Measurements from ENCODE around the gene KY. TPM values are rescaled to one million over a fixed set of nuclear protein-coding genes. Genes with fewer than 3 reads are reported as not detected.

The KY gene
- polyA plus RNA-seq, 2 of the 4 experiments (the other 2 are of a cell fraction): 0.04 to 0.05 TPM

GRCh38 chr3:134643150-134643675 lies 7.6 kb downstream of the KY start:
- Histone ChIP-seq H3K4me2 (no peak overlapping the region), H3K4me1 (no peaks in the 10 kb centered on the region), H3K9me3 (no peaks in the 10 kb centered on the region), H3K27ac (no peak overlapping the region), H3K4me3 (no peak overlapping the region)
- ATAC-seq (no peak), DNase-seq (ENCODE audit: low read depth in 1 of 2, low spot score in 1 of 2) (no peak), FAIRE-seq (no peak)
- ChIA-PET POLR2A (no interaction called here), CTCF (no interaction called here)
- TF ChIP-seq EHMT2 (IDR thresholded peaks at IDR 0.05; ENCODE audit: low read depth) (no peak), ZSCAN20 (CRISPR knock-in tag; IDR thresholded peaks at IDR 0.05) (no peak), RCOR1 (IDR thresholded peaks at IDR 0.05; ENCODE audit: low read depth, low read length) (no peak), FOSL2 (IDR thresholded peaks at IDR 0.05) (no peak), FOSL2 (CRISPR knock-in tag; IDR thresholded peaks at IDR 0.05) (no peak)
- WGBS (ENCODE audit: missing lambda C conversion rate): 70% methylated on average over 4 of the region's 8 CpGs

GRCh38 chr3:134642445-134643149 lies 8.2 kb downstream of the KY start:
- no peak for FAIRE-seq
- CTCF ChIA-PET: no interaction called here

GRCh38 chr3:134641671-134642300 lies 9.0 kb downstream of the KY start:
- ATAC-seq: no peak
- Histone ChIP-seq H3K4me3 (no peak overlapping the region), H3K9me3 (no peaks in the 10 kb centered on the region), H3K4me1 (no peaks in the 10 kb centered on the region), H3K4me2 (no peak overlapping the region), H3K27ac (no peak overlapping the region)
- DNase-seq (ENCODE audit: low read depth in 1 of 2, low spot score in 1 of 2): no peak
- 58% methylated on average over 4 of the region's 4 CpGs for WGBS (ENCODE audit: missing lambda C conversion rate)
- no peak for FAIRE-seq
- POLR2A ChIA-PET: no interaction called here
- CTCF ChIA-PET: interaction anchor here (1.8 kb wide), 1 partner anchor 37 kb away, joined by 3 read pairs; no protein-coding TSS in a partner anchor
- no peak for TF ChIP-seq MAX (IDR thresholded peaks at IDR 0.05)
- no peak for TF ChIP-seq PHF8 (IDR thresholded peaks at IDR 0.05; ENCODE audit: borderline replicate concordance, low read depth)
- no peak for TF ChIP-seq TFCP2L1 (CRISPR knock-in tag; IDR thresholded peaks at IDR 0.05)
- no peak for TF ChIP-seq SMC3 (IDR thresholded peaks at IDR 0.05)
- no peak for TF ChIP-seq HOXB13 (CRISPR knock-in tag; IDR thresholded peaks at IDR 0.05; ENCODE audit: low read depth)
- TF ChIP-seq NFE2L2 (conservative IDR thresholded peaks at IDR 0.05; ENCODE audit: low read length): no peak
- TF ChIP-seq CEBPB (IDR thresholded peaks at IDR 0.05): no peak
- TF ChIP-seq RNF2 (IDR thresholded peaks at IDR 0.05; ENCODE audit: borderline replicate concordance, low read depth): no peak
- no peak for TF ChIP-seq ESRRA (IDR thresholded peaks at IDR 0.05; ENCODE audit: borderline replicate concordance, low read length)
- TF ChIP-seq MAFK (IDR thresholded peaks at IDR 0.05; ENCODE audit: partially characterized antibody): no peak
- TF ChIP-seq ELK1 (IDR thresholded peaks at IDR 0.05; ENCODE audit: low read depth, low read length): no peak
- no peak for TF ChIP-seq RAD21 (conservative IDR thresholded peaks at IDR 0.05 in 1 of 2, IDR thresholded peaks at IDR 0.05 in 1 of 2)
- TF ChIP-seq GATA3 (IDR thresholded peaks at IDR 0.05; ENCODE audit: borderline replicate concordance): no peak
- TF ChIP-seq NPAS2 (CRISPR knock-in tag; IDR thresholded peaks at IDR 0.05; ENCODE audit: borderline replicate concordance): no peak
- TF ChIP-seq PBX3 (IDR thresholded peaks at IDR 0.05): no peak

More at GRCh38 chr3:134642445-134643149, 8.2 kb downstream of the KY start:
- Histone ChIP-seq H3K4me1 (no peaks in the 10 kb centered on the region), H3K4me3 (no peak overlapping the region), H3K9me3 (no peaks in the 10 kb centered on the region), H3K4me2 (no peak overlapping the region), H3K27ac (no peak overlapping the region)
- TF ChIP-seq TP53 (CRISPR knock-in tag; IDR thresholded peaks at IDR 0.05): no peak
- TF ChIP-seq E2F6 (IDR thresholded peaks at IDR 0.05; ENCODE audit: borderline replicate concordance, low read depth): no peak
- no peak for TF ChIP-seq HES2 (IDR thresholded peaks at IDR 0.05)
- no peak for TF ChIP-seq CEBPB (IDR thresholded peaks at IDR 0.05)
- TF ChIP-seq RFX5 (IDR thresholded peaks at IDR 0.05): no peak
- no peak for TF ChIP-seq RARB (CRISPR knock-in tag; IDR thresholded peaks at IDR 0.05)
- TF ChIP-seq SREBF2 (IDR thresholded peaks at IDR 0.05): no peak
- TF ChIP-seq POLR2A (IDR thresholded peaks at IDR 0.05; ENCODE audit: low read length): no peak
- no peak for TF ChIP-seq KDM1A (IDR thresholded peaks at IDR 0.05; ENCODE audit: low read depth)
- no peak for TF ChIP-seq PHF8 (IDR thresholded peaks at IDR 0.05; ENCODE audit: borderline replicate concordance, low read depth)
- no peak for TF ChIP-seq ATOH8 (CRISPR knock-in tag; IDR thresholded peaks at IDR 0.05; ENCODE audit: low read depth)
- no peak for TF ChIP-seq GATA3 (IDR thresholded peaks at IDR 0.05; ENCODE audit: borderline replicate concordance)
- no peak for TF ChIP-seq CHD4 (IDR thresholded peaks at IDR 0.05; ENCODE audit: borderline replicate concordance)
- no peak for TF ChIP-seq RAD21 (conservative IDR thresholded peaks at IDR 0.05 in 1 of 2, IDR thresholded peaks at IDR 0.05 in 1 of 2)
- TF ChIP-seq NFE2L2 (conservative IDR thresholded peaks at IDR 0.05; ENCODE audit: low read length): no peak
- no peak for TF ChIP-seq NR3C1 (IDR thresholded peaks at IDR 0.05)
- no peak for TF ChIP-seq TFCP2L1 (CRISPR knock-in tag; IDR thresholded peaks at IDR 0.05)
- no peak for TF ChIP-seq BHLHE40 (IDR thresholded peaks at IDR 0.05; ENCODE audit: low read depth, low read length)
- ATAC-seq (no peak), DNase-seq (ENCODE audit: low read depth in 1 of 2, low spot score in 1 of 2) (no peak)
- 30% methylated on average over 4 of the region's 5 CpGs for WGBS (ENCODE audit: missing lambda C conversion rate)
- POLR2A ChIA-PET: no interaction called here
